ENCODE data around the gene AGXT.

The AGXT gene

DNA sequence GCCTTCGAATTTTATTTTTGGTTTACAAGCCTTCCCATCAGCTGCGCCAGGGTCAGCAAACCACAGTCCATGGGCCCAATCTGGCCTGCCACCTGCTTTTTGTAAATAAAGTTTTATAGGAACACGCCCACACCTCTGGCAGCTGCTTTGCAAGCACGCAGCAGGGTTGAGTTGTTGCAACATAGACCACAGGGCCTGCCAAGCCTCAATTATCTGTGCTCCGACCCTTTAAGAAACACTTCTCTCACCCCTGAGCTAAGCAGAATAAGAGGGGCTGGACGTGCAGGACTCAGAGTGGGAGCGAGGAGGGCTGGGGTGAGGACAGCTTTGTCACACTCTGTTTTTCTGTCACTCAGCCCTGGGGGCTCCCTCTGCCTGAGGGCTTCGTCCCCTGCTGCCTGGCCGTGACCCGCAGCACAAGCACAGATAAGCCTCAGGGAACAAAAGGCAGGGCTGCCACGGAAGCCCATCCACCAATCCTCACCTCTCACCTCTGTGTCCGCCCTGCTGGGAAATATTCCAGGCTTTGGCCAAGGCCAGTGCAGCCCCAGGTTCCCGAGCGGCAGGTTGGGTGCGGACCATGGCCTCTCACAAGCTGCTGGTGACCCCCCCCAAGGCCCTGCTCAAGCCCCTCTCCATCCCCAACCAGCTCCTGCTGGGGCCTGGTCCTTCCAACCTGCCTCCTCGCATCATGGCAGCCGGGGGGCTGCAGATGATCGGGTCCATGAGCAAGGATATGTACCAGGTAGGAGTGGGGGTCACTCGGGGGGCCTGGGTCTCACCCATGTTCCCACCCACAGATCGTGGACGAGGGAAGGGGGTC lies at the start of gene AGXT:
TSS of gene AGXT (plus strand) at position 539 of the 823 bp plus-strand sequence. CDS start at position 581, 42 bp downstream.
- DNase-seq = no peak

DNA sequence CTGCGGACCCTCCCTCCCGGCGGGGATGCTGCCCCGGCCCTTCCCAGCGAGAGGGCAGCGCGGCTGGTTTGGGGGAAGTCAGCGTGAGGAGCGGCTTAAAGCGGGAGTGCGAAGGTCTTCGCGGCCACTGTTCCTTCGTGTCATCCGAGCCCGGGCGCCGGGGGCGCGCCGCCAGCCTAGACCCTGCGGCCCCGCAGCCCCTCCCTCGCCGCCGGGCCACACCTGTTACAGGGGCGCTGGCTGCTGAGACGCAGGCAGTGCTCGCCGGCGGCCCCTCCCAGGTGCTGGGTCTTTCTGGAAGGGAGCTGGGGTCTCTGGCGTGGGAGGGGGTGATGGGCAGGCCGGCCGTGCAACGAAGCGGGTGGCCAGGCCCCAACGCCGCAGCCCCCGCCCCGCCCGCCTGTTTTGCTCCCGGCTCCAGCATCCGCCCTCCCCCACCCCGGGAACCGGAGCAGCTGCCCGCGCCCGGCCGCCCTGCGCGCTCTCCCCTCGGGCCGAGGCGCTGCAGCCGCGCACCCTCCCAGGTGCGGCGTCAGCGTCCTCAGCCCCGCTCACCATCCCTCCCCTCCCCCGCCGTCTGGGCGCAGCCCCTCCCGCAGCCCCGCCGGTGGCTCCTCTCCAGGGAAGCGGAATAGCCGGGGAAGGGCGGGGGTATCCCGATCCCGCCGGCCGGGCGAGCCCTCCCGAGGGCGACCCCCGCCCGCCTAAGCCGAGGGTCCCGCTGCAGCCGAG lies 49.3 kb upstream of the AGXT start:
- peak; percentile 19 for DNase-seq

GRCh38 chr2:240819858-240820606 lies 48.6 kb upstream of the AGXT start, which contains the start of gene KIF1A:
Gene KIF1A (minus strand): TSS chr2:240820219. CDS start chr2:240797752, 22,467 bp downstream.
- DNase-seq = peak; percentile 84

DNA sequence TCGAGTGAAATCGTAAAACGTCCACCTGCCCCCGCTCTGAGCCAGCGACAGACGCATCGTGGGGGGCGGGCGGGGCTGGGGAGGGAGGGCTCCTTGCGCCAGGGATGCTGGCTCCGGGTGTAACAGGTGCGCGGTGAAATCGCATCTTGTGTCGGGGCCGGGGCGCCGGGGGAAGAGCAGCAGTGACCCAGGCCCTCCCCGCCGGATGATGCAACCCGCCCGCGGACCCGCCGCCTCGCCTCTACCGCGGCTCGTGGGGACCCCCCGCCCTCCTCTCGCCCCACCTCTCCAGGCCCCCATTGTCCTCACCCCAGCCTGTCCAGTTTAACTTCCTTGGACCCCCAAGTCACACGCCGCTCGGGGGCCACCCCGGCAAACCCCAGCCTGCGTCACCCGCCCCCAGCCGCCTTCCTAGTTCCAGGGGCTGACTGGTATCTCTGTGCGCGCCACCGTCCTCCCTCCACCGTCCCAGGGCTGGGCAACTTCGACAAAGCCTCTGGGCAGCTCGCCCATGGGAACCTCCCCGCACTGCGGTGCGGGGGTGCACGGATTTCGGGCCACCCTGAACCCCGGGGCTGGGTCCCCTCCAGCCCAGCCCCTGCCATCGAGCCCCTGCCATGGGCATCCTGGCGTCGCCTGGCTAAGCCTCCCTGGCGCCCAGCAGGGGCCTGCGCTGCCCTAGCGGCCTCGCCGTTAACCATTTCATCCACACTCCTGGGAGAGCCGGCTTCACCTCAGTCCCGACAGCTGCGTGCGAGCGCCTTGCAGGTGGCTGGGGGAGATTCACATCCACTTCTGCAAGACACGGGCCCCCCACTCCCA lies 47.8 kb upstream of the AGXT start:
- peak; percentile 62 for DNase-seq

DNA sequence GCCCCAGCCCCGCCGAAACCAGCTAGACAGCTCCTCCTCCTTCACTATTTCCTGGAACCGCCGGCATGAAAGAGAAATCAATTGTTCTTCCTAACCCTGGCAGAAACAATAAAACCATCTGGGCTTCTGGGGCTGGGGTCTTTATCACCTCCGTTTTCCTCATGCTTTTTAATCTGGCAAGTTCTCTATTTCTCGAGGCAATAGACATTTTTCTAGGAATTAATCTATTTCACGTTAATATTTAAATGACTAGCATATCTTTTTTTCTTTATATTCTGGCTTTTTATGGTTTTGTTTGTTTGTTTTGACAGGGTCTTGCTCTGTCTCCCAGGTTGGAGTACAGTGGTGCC lies 47.2 kb upstream of the AGXT start:
- DNase-seq = no peak

DNA sequence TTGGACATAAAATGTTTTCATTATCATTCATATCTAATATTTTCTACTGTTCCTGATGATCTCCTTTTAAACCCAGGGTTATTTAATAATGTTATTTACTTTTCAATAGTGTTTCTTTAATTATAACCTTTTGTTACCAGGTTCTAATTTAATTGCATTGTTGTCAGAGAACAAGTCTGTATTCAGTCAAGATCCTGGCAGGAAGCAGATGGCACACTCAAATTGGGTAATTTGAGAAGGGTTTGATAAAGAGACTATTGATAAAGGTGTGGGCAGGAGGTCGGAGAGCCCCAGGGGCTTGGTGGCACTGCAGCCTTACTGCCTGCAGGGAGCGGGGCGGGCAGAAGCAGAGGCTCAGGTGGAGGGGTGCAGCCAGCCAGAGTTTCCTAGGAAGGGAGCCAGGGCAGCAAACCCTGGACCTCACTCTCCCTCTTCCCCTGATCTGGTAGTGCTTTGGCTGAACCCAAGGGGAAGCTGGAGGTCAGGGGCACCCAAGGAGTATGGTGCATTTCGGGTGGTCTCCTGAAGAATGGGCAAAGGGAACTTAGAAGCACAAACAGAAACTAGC lies 46.3 kb upstream of the AGXT start:
- no peak for DNase-seq

DNA sequence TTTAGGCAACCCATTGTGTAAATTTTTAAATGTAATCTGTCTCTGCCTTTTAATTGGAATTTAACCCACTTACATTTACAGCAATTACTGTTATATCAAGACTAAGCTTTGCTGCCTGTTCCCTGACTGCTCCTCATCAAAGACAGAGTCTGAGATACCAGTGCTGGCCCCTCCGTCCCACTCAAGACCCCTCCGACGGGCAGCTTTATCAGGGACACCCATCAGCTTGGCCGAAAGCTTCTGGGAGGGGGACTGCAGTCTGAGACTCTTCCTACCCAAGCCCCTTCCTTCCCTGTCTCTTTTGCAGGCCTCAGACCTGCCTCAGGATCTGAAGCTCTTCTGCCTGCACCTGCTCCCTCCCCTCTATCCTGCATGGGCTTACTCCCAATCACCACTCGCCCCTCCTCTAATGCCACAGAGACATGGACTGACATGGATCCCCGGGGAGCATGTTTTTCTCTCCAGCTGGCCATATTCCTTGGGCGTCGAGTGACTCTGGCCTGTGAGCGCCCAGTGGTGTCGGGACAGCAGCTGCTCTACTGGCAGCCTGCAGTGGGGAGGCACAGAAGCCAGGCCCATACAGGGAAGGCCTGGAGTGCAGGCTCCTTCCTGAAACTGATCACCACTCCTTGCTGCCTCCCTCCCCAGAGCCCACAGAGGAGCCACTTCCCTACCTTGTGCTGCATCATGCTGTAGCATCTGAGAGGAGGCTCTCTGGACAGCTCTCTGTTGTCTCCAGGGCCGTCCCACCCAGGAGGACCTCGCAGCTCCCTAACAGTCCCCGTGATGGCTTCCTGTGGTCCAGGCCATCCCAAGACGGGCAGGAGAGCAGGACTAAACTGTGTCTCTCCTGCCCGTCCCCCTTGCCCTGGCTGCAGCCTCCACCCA lies 44.9 kb upstream of the AGXT start:
- no peak for DNase-seq

- DNase-seq = no peak
Measured at GRCh38 chr2:240825476-240825875, 43.1 kb upstream of the AGXT start.

GRCh38 chr2:240831594-240832204 lies 36.9 kb upstream of the AGXT start:
- no peak for DNase-seq

DNA sequence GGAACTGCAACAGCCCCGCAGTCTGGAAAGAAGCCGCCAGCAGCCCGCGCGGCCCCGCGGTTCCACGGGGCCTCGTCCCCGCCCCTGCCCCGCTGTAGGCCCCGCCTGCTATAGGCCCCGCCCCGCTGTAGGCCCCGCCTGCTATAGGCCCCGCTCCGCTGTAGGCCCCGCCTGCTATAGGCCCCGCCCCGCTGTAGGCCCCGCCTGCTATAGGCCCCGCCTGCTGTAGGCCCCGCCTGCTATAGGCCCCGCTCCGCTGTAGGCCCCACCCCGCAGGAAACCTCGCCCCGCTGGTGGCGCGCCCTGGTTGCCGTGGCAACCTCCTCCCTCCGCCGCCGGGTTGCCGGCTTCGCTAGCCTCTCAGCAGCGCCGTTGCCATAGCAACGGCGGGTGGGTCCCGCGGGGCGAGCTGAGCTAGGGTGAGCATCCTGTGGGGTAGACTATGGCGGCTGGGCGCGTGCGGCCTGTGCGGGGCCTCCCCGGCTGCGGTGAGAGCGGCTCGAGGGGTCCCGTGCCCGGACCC lies 36.4 kb upstream of the AGXT start:
- peak; percentile 76 for DNase-seq

- DNase-seq = no peak
Measured at GRCh38 chr2:240832921-240833494, 35.6 kb upstream of the AGXT start.

DNA sequence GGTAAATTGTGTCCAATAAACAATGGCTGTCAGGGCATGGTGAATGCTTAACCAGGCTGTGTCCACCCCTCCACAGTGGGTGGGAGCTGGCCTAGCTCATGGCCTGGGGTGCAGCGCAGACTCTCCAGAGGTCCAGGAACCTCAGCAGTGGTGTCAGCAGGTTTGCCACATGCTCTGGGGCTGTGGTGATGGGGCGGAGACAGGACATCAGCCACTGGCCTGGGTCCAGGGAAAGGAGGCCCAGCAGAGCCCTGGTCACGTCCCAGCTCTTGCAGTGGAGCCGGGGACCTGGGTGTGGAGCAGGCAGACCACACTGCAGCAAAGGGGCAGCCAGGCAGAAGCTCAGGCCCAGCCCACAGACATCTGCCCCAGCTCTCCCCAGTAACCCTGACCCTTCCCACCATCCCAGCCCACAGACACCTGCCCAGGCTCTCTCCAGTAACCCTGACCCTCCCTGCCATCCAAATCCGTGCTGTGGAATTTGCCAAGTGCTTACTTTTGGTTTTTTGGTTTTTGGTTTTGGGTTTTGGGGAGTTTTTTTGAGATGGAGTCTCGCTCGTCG lies 34.8 kb upstream of the AGXT start:
- no peak for DNase-seq

- no peak for DNase-seq
Measured at GRCh38 chr2:240834377-240834975, 34.1 kb upstream of the AGXT start.

- no peak for DNase-seq
Measured at GRCh38 chr2:240835528-240835927, 33.1 kb upstream of the AGXT start.

DNA sequence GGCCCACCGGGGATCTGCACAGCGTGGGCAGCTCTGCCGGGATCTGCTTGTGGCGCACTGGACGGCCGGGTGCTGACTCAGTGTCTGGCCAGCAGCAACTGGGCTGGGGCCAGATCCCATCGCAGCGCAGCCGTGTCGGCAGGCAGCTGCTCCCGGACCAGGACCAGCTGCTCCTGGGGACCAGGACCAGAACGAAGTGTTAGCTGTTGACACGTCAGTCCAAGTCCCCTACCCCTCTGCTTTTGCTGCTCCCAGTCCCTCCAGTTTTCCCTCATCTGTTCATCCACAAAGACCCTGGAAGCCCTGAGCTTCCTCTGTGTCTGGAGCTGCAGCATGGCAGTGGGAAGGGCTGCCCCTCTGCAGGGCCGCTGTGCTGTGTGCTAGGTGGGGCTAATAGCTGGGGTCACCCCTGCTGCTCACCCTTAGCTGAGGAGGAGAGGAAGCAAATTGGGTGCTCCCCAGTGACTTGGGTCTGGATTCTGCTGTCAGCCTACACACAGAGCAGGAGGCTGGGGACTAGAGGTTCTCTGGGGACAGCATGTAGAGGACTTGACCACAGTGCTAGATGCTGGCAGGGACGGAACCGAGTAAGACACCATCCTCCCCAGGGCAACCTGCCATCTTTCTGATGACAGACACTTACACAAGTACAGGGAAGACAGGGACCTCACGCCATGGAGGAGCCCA lies 31.7 kb upstream of the AGXT start:
- no peak for DNase-seq

GRCh38 chr2:240837621-240838020 lies 31.0 kb upstream of the AGXT start:
- DNase-seq = no peak

DNA sequence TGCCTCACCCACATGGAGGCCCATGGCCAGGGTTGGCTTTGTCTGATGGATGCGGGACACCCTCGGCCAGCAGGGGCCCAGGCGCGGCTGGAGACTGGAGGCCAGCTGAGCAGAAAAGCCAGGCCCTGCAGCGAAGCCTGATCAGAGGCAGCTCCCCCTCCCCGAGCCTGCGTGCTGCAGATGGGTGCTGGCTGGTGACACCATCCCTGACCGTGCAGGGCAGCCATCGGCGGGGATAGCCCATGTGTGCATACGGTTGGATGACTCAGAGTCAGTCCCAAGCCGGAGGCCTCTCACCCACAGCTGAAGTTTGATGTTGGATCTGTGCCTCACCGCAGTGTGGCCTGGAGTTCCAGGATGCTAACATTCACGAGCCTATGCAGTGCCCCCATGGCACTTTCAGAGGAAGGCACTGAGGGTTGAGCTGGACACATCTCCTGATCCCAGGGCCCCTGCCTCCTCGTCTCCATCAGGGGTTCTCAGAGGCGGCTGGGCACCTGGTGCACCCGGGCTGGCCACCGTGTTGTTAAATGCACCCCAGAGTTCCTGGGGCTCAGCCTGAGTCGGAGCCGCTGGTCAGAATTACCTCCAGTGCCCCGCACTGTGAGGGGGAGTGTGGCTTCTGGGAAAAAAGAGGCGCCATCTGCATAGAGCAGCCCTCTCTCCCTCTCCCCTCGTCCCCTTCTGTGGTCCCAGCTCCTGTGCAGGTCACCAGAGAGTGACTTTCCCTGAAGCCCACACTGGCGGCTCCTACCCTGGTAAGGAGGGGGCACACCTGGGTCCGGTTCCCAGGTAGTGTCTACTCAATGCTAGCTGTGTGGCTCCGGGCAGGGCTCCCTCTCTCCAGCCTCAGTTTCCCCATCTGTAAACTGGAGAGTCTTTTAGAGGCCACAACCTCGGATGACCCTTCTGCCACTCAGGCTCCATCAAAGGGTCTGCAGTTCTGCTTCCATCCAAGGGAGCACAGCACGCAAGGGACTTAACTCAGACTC lies 29.2 kb upstream of the AGXT start:
- DNase-seq = no peak
